Upper lobe of left lung (tissue), 4 donors: ENCODE results near the gene DISC1.

Experiments
- CTCF ChIP-seq, 6 experiments: fragments of 450-650 bp in 4 of 6; fragments of 200-600 bp in 2 of 6; sonication (generic) in 2 of 6; IDR thresholded peaks; one replicate each; pipeline ENCODE4 v1.5.1; 2016 to 2019; ENCODE audit warnings: antibody characterized with exemption in 6 of 6
- EP300 ChIP-seq, 4 donors: sonication (generic); formaldehyde crosslinking; IDR thresholded peaks; one replicate each; pipeline ENCODE4 v1.5.1; 2017; ENCODE audit warnings: antibody characterized with exemption in 4 of 4, control low read depth in 2 of 4
- POLR2A ChIP-seq, 4 donors: fragments of 450-650 bp; IDR thresholded peaks; one replicate each; pipeline ENCODE4 v1.5.1; 2016 to 2017; ENCODE audit warnings: antibody characterized with exemption in 4 of 4, mild to moderate bottlenecking in 2 of 4

- TF ChIP-seq EP300 (IDR thresholded peaks at IDR 0.05) = no peak
- no peak for TF ChIP-seq POLR2A (IDR thresholded peaks at IDR 0.05)
- no peak for TF ChIP-seq CTCF (IDR thresholded peaks at IDR 0.05)
Measured at GRCh38 chr1:231663211-231663792, 36.7 kb downstream of the DISC1 start.
